ENCODE measurements around the gene CLN5. TPM values are rescaled to one million over a fixed set of nuclear protein-coding genes. Genes with fewer than 3 reads are reported as not detected.

CLN5 gene
- total and polyA plus RNA-seq, 2 of the 4 experiments (the other 2 are of a cell fraction): 11.3 to 15.1 TPM

DNA sequence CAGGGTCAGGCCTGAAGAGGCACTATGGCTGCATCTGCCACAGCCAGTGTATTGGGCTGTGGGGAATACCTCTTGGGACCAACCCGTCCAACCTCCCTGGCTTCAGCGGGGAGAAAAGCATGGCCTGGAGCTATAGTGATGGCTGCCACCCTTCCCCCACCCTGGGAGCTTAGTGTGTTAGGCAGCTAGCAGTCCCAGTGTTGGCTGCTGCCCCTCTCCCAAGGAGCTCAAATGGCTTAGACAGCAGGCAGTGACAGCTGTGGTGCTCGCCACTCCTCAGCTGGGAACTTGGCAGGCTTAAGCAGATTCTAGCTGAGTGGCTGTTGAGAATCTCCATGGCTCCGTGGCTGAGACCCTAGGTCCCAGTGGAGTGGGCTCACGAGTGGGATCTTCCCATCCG, 23.8 kb upstream of the CLN5 start:
- H3K27ac ChIP-seq (ENCODE audit: insufficient read depth, low read length): no peak overlapping the region
- no peak overlapping the region for H4K5ac ChIP-seq (ENCODE audit: low read depth, low read length)
- intact Hi-C loops (cut with micrococcal nuclease): no loop called here
- TF ChIP-seq SMC3 (IDR thresholded peaks at IDR 0.05; ENCODE audit: low read depth, low read length) (no peak), BHLHE40 (IDR thresholded peaks at IDR 0.05; ENCODE audit: low read depth, low read length) (no peak), RAD21 (IDR thresholded peaks at IDR 0.05; ENCODE audit: low read length) (no peak), MAFK (IDR thresholded peaks at IDR 0.05; ENCODE audit: low read depth, low read length) (no peak), NFE2L2 (IDR thresholded peaks at IDR 0.05; ENCODE audit: low read depth, low read length) (no peak), RCOR1 (IDR thresholded peaks at IDR 0.05; ENCODE audit: insufficient replicate concordance, low read length) (no peak), CTCF (conservative IDR thresholded peaks at IDR 0.05; ENCODE audit: low read depth, low read length) (no peak)
- H2BK15ac ChIP-seq (ENCODE audit: low read depth, low read length): no peak overlapping the region
- H3K4me2 ChIP-seq (ENCODE audit: low read depth, low read length): no peak overlapping the region
- dilution Hi-C loops (cut with HindIII; ENCODE audit: low sequenced_read_pairs, unreplicated experiment): no loop called here
- H4K91ac ChIP-seq (ENCODE audit: insufficient read depth, low read depth, low read length): no peak overlapping the region
- no peak overlapping the region for H3K23ac ChIP-seq (ENCODE audit: low read depth, low read length)
- CTCF ChIA-PET: no interaction called here
- no peaks in the 10 kb centered on the region for H3K9me1 ChIP-seq (ENCODE audit: insufficient read depth, low read length)
- BruUV-seq (replicated peaks): no TSS peak
- WGBS, 2 experiments (ENCODE audit: extremely low coverage in 2 of 2, insufficient read length in 1 of 2): 50% methylated on average over 1 of the region's 6 CpGs; no CpG with 5 or more reads in 1 of the 2 experiments
- no peak overlapping the region for H3K4me3 ChIP-seq (ENCODE audit: insufficient read depth, low read depth, low read length)
- no peak overlapping the region for H3K14ac ChIP-seq (replicated peaks; ENCODE audit: low read depth, low read length)
- POLR2A ChIA-PET (ENCODE audit: unreplicated experiment): no interaction called here
- H3K4ac ChIP-seq (ENCODE audit: low read depth, low read length): no peak overlapping the region
- H3K18ac ChIP-seq (ENCODE audit: low read depth, low read length): no peak overlapping the region
- H2BK120ac ChIP-seq (ENCODE audit: low read depth, low read length): no peak overlapping the region
- in situ Hi-C loops (cut with MboI; ENCODE audit: low sequenced_read_pairs): no loop called here
- no peak overlapping the region for H3K56ac ChIP-seq (ENCODE audit: extremely low read depth, insufficient read depth, low read length)
- no peaks in the 10 kb centered on the region for H4K20me1 ChIP-seq (ENCODE audit: insufficient read depth, low read length)
- no peak overlapping the region for H4K8ac ChIP-seq (ENCODE audit: low read depth in 2 of 2, low read length in 2 of 2)
- no peaks in the 10 kb centered on the region for H3K36me3 ChIP-seq (ENCODE audit: control insufficient read depth, insufficient read depth, low read length)
- no peak overlapping the region for H2AK5ac ChIP-seq (ENCODE audit: low read depth, low read length)
- no peak overlapping the region for H2AFZ ChIP-seq (replicated peaks; ENCODE audit: low read length, poor library complexity)
- H3K9ac ChIP-seq (ENCODE audit: low read depth, low read length): no peak overlapping the region
- no peak overlapping the region for H2BK20ac ChIP-seq (ENCODE audit: low read depth, low read length)
- peaks cover 6% of the 10 kb centered on the region for H3K27me3 ChIP-seq (ENCODE audit: control insufficient read depth, insufficient read depth, low read length)
- no peaks in the 10 kb centered on the region for H3K9me3 ChIP-seq (ENCODE audit: control insufficient read depth, insufficient read depth, low read length)
- no peaks in the 10 kb centered on the region for H3K79me1 ChIP-seq (ENCODE audit: low read depth in 1 of 2, low read length in 2 of 2)
- DNase-seq (no peak), ATAC-seq (ENCODE audit: low read depth) (no peak)
- H2BK5ac ChIP-seq (ENCODE audit: low read depth, low read length, poor library complexity, severe bottlenecking): no peak overlapping the region
- no peak overlapping the region for H2AK9ac ChIP-seq (replicated peaks; ENCODE audit: low read depth, low read length, poor library complexity)
- peaks cover 1% of the 10 kb centered on the region; the same call in 1 of the 2 replicates for H3K4me1 ChIP-seq (ENCODE audit: control insufficient read depth, insufficient read depth, low read length)
